Measurements from ENCODE around the gene ALG1.
"Not testable (repeated sequence)": the region's sequence is repeated elsewhere in the genome, so short reads cannot be mapped to it uniquely, and the experiment has no call there.

The ALG1 gene

DNA sequence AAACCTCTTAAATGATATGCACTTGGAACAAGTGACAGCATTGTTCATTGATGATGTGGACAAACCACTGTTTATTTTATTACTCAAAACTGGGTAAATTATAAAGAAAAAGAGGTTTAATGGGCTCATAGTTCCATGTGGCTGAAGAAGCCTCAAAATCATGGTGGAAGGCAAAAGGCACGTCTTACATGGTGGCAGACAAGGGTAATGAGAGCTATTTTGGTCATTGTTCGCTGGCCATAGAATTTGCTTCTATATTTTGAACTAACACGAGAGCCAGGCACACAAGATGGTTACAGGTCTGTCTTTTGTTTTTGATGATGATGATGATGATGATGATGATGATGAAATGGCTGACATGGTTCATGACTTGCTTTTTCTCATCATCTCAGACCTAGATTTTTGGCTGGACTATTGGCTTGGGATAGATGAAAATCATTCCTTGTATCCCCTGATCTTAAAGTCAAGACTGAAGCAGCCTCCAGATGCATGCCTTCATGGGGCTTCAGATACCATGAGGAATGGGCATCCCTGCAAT, 59.9 kb downstream of the ALG1 start:
- H3K27ac Mint-ChIP-seq; H3K36me3 Mint-ChIP-seq (ENCODE audit: low read depth); H3K9me3 Mint-ChIP-seq; ATAC-seq; DNase-seq; H3K4me3 Mint-ChIP-seq; H3K4me1 Mint-ChIP-seq: not testable (repeated sequence)
- H3K27me3 Mint-ChIP-seq, result peaks cover 21% of the 10 kb centered on the region

DNA sequence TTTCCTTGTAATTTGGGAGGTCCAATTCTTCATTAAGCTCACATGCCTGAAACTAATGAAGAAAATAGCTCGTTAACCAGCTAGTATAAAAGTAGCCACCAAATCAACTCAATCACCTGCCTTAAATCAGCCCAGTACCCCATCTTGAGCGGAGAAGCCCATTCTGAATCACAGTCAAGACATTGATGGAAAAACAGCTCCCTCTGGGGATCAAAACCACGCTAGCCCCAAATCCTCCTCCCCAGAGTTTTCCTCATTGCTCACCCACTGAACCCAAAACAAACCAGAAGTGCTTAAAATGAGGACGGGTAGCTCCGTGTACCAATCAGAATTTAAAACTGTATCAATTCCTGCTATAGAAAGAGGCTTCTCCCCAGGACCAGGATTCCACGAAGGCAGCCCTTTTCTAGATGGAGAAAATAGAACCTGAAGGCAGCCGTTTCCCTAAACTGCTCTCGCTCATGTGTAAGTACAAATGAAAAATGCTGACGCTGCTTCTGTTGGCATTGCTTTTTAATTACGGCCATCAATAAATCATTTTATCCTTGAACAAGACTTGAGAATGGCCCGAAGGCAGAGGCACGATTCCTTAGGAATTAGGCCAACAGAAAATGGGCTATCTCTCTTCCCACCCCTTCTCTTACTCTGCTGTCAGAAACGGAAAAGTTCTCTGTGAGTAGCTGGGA, 61.4 kb downstream of the ALG1 start:
- not testable (repeated sequence) for DNase-seq; H3K9me3 Mint-ChIP-seq; H3K4me1 Mint-ChIP-seq; H3K27ac Mint-ChIP-seq; H3K36me3 Mint-ChIP-seq (ENCODE audit: low read depth); ATAC-seq; H3K4me3 Mint-ChIP-seq
- H3K27me3 Mint-ChIP-seq, result peaks cover 20% of the 10 kb centered on the region

DNA sequence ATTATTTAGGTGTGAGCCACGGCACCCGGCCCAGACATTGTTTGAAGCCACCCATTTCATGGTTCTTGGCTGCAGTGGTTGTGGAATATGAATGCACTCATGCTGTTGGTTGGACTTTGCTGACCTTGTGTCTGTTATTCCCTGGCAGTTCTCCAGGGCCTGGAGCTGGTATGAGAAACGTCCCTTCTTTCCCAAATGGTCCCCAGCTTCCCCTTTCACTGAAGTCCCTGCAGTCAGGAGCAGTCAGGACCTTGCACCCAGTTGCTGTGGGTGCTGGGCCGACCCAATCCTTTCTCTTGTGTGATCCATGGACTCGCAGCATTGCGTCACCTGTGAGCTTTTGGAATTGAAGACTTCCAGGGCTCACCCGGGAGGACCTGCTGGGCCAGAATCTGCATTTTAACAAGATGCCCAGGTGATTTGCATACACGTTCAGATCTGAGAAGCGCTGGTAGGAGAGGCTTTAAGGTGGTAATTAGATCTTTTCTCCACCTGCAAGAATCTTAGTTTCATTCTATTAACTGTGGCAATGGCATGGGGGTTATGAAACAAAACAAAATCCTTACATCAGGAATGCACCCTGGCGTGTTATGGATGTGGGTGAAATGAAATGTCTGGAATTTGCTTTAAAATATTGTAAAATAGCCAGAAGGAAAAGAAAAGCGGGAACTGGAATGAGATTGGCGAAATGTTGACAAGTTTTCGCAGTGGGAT, 63.3 kb downstream of the ALG1 start:
- H3K27ac Mint-ChIP-seq; H3K4me1 Mint-ChIP-seq; H3K4me3 Mint-ChIP-seq; H3K36me3 Mint-ChIP-seq (ENCODE audit: low read depth); DNase-seq; H3K9me3 Mint-ChIP-seq; ATAC-seq: not testable (repeated sequence)
- peaks cover 26% of the 10 kb centered on the region for H3K27me3 Mint-ChIP-seq

All from activated naive CD8-positive, alpha-beta T cell treated with anti-CD3 and anti-CD28 coated beads, Interleukin-2, amount 50 U/mL, for 24 hours (primary cell).